Pulmonary artery endothelial cell (primary cell): ENCODE data around the gene CFL1. TPM values are rescaled to one million over a fixed set of nuclear protein-coding genes. Genes with fewer than 3 reads are reported as not detected.

Experiments used
- DNase-seq: peaks from one replicate; pipeline ENCODE4 v3.0.0-alpha.2; 2011; ENCODE audit warnings: low read depth, low spot score
- total RNA-seq: library from RNA; depleted of rRNA; stranded (reverse); fragments of >200 nt; gene quantifications from 2 replicates; pipeline ENCODE4 v1.2.3, GENCODE V29; 2014

CFL1 gene
- total RNA-seq, 1 donor from 2014 or later = 1,402 TPM

DNA sequence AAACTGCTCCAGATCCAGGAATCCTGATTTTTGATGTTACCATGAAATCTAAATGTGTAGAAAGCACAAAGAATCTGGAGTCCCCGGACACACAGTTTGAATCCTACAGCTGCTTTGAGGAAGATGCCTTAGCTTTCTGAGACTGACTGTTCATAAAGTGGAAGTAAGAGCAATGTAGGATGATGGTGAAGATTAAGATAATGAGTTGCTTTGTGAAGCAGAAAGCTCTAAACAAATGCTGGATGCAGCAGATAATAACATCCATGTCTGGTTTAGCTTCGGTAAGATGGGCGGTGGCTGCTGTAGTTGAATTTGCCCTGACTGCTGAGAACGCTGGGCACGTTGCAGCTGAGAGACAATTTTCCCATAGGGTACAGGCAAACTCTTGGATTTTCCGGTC is 51.0 kb downstream of the CFL1 start:
- DNase-seq = no peak

Other genes with a start within 250 kb of the CFL1 start
- 69.9 and 91.4 TPM in 2 replicates for gene MAP3K11, start 244.0 kb downstream of the CFL1 start, total RNA-seq
- 14.3 and 17.7 TPM in 2 replicates for gene PCNX3, start 242.4 kb downstream of the CFL1 start, total RNA-seq
- gene SIPA1, start 220.1 kb downstream of the CFL1 start, total RNA-seq = 45.3 and 63.5 TPM in 2 replicates
- 20.0 and 22.5 TPM in 2 replicates for gene RELA, start 195.3 kb downstream of the CFL1 start, total RNA-seq
- 35.5 and 37.7 TPM in 2 replicates for gene KAT5, start 145.9 kb downstream of the CFL1 start, total RNA-seq
- 38.1 and 46.3 TPM in 2 replicates for gene RNASEH2C, start 137.4 kb downstream of the CFL1 start, total RNA-seq
- gene AP5B1, start 77.2 kb downstream of the CFL1 start, total RNA-seq = 7.6 and 8.6 TPM in 2 replicates
- not detected in 2 replicates for gene OVOL1, start 71.1 kb downstream of the CFL1 start, total RNA-seq
- 0.14 and 0.79 TPM in 2 replicates for gene SNX32, start 24.2 kb downstream of the CFL1 start, total RNA-seq
- 50.7 and 52.8 TPM in 2 replicates for gene MUS81, start 2.3 kb upstream of the CFL1 start, total RNA-seq
- gene EFEMP2, start 14.6 kb upstream of the CFL1 start, total RNA-seq = 23.9 and 32.8 TPM in 2 replicates
- 0.07 TPM in 1 of 2 replicates, not detected in the other for gene CTSW, start 21.7 kb upstream of the CFL1 start, total RNA-seq
- 152 and 229 TPM in 2 replicates for gene FIBP, start 30.3 kb upstream of the CFL1 start, total RNA-seq
- 105 and 129 TPM in 2 replicates for gene CCDC85B, start 32.5 kb upstream of the CFL1 start, total RNA-seq
- gene FOSL1, start 42.2 kb upstream of the CFL1 start, total RNA-seq = 11.5 and 16.4 TPM in 2 replicates
- 15.2 and 17.3 TPM in 2 replicates for gene C11orf68, start 60.9 kb upstream of the CFL1 start, total RNA-seq
- 150 and 187 TPM in 2 replicates for gene DRAP1, start 61.2 kb upstream of the CFL1 start, total RNA-seq
- not detected in 2 replicates for gene TSGA10IP, start 87.3 kb upstream of the CFL1 start, total RNA-seq
- gene SART1, start 103.6 kb upstream of the CFL1 start, total RNA-seq = 52.8 and 60.4 TPM in 2 replicates
- 34.0 and 47.6 TPM in 2 replicates for gene EIF1AD, start 144.0 kb upstream of the CFL1 start, total RNA-seq
- 38.8 and 45.2 TPM in 2 replicates for gene BANF1, start 144.3 kb upstream of the CFL1 start, total RNA-seq
- gene CST6, start 153.8 kb upstream of the CFL1 start, total RNA-seq = 0.26 and 0.49 TPM in 2 replicates
- 0.11 and 0.20 TPM in 2 replicates for gene CATSPER1, start 168.3 kb upstream of the CFL1 start, total RNA-seq
- gene GAL3ST3, start 191.0 kb upstream of the CFL1 start, total RNA-seq = 0.07 and 0.14 TPM in 2 replicates
- gene SF3B2, start 194.2 kb upstream of the CFL1 start, total RNA-seq = 107 and 129 TPM in 2 replicates
- 17.5 and 21.9 TPM in 2 replicates for gene PACS1, start 212.1 kb upstream of the CFL1 start, total RNA-seq